Brain microvascular endothelial cell (primary cell): ENCODE data around the gene TECTA.

Experiments
- DNase-seq: peaks from one replicate; pipeline ENCODE4 v3.0.0-alpha.2; 2020
- H3K27ac ChIP-seq: fragments of 250-450 bp; sonication (Bioruptor Pico); 2 replicates; pipeline ENCODE4 v1.5.1; 2020; ENCODE audit warnings: mild to moderate bottlenecking, moderate library complexity
- H3K27me3 ChIP-seq: fragments of 250-450 bp; sonication (Bioruptor Pico); replicated peaks from 2 replicates; pipeline ENCODE4 v1.5.1; 2020; ENCODE audit warnings: mild to moderate bottlenecking
- H3K36me3 ChIP-seq: fragments of 250-450 bp; sonication (Bioruptor Pico); replicated peaks from 2 replicates; pipeline ENCODE4 v1.5.1; 2020; ENCODE audit warnings: mild to moderate bottlenecking
- H3K4me3 ChIP-seq: 2 replicates; pipeline ENCODE4 v1.5.1; 2011; ENCODE audit warnings: low read depth, mild to moderate bottlenecking, control low read depth, low read length, moderate library complexity
- in situ Hi-C: cut with HindIII; loops from 2 replicates; pipeline ENCODE4 v1.10.0; 2017; ENCODE audit warnings: low sequenced_read_pairs, low pct_ligation_motif_present
- TF ChIP-seq, protein P1 (sequence below): IDR thresholded peaks from 2 replicates; pipeline ENCODE4 v1.5.1; 2011; ENCODE audit warnings: low read depth, mild to moderate bottlenecking, moderate library complexity, low read length, control low read depth, inconsistent platforms; ENCODE audit errors: missing control alignments

The TECTA gene

GRCh38 chr11:121199516-121199915, 98.5 kb downstream of the TECTA start:
- H3K4me3 ChIP-seq, result no peak overlapping the region
- no peaks in the 10 kb centered on the region for H3K36me3 ChIP-seq
- no peak overlapping the region for H3K27ac ChIP-seq
- in situ Hi-C loops, result no loop called here
- TF ChIP-seq, protein P1, sequence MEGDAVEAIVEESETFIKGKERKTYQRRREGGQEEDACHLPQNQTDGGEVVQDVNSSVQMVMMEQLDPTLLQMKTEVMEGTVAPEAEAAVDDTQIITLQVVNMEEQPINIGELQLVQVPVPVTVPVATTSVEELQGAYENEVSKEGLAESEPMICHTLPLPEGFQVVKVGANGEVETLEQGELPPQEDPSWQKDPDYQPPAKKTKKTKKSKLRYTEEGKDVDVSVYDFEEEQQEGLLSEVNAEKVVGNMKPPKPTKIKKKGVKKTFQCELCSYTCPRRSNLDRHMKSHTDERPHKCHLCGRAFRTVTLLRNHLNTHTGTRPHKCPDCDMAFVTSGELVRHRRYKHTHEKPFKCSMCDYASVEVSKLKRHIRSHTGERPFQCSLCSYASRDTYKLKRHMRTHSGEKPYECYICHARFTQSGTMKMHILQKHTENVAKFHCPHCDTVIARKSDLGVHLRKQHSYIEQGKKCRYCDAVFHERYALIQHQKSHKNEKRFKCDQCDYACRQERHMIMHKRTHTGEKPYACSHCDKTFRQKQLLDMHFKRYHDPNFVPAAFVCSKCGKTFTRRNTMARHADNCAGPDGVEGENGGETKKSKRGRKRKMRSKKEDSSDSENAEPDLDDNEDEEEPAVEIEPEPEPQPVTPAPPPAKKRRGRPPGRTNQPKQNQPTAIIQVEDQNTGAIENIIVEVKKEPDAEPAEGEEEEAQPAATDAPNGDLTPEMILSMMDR, result no peak
- no peaks in the 10 kb centered on the region for H3K27me3 ChIP-seq
- DNase-seq, result no peak

DNA sequence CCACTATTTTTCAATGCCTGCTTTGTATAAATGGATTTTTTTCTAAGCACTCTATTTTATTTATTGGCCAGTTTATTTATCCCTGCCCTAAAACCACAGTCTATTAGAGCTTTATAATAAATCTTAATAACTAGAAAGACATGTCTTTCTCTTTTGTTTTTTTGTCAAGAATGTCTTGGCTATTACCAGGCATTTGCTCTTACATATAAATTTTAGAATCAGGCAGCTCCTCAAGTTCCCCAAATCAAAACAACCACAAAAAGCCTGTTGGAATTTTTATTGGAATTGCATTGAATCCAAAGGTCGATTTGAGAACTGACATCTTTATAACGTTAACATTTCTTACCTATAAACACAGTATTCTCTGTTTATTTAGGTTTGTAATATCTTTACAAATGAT, 105.8 kb downstream of the TECTA start:
- TF ChIP-seq, protein P1, result no peak
- DNase-seq, result no peak
- in situ Hi-C loops, result no loop called here
- H3K4me3 ChIP-seq, result no peak overlapping the region
- H3K36me3 ChIP-seq, result no peaks in the 10 kb centered on the region
- H3K27me3 ChIP-seq, result no peaks in the 10 kb centered on the region
- no peak overlapping the region for H3K27ac ChIP-seq

GRCh38 chr11:121207485-121208115, 106.6 kb downstream of the TECTA start:
- Histone ChIP-seq H3K27me3 (no peaks in the 10 kb centered on the region), H3K27ac (no peak overlapping the region), H3K4me3 (no peak overlapping the region), H3K36me3 (no peaks in the 10 kb centered on the region)
- DNase-seq, result no peak
- in situ Hi-C loops, result no loop called here
- TF ChIP-seq, protein P1, result no peak

- in situ Hi-C loops, result no loop called here
- no peak for DNase-seq
These were observed 109.5 kb downstream of the TECTA start for GRCh38 chr11:121210445-121211080.

DNA sequence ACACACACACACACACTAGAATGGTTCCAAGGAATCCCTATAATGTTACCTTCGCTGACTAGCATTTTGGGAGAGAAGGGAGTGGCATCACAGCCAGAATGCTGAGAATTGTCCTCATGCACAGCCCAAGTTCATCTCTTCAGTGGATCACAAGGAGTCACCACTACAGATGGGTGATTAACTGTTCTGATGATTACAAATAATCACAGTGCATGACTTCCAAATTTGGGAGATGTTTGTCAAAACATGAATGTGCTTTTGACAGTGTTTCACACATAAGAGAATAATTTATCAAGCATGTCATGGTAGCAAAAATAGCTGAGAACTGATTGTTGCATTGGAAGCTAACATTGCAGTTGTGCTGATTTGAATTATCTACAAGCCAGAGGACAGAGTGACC, 110.6 kb downstream of the TECTA start:
- Histone ChIP-seq H3K27ac (no peak overlapping the region), H3K36me3 (no peaks in the 10 kb centered on the region), H3K27me3 (no peaks in the 10 kb centered on the region), H3K4me3 (no peak overlapping the region)
- TF ChIP-seq, protein P1, result no peak
- in situ Hi-C loops, result no loop called here
- no peak for DNase-seq

More at GRCh38 chr11:121210445-121211080, 109.5 kb downstream of the TECTA start:
- TF ChIP-seq, protein P1, result no peak
- Histone ChIP-seq H3K4me3 (no peak overlapping the region), H3K27me3 (no peaks in the 10 kb centered on the region), H3K36me3 (no peaks in the 10 kb centered on the region), H3K27ac (no peak overlapping the region)
